Measurements from ENCODE around the gene URB2.
"Not testable (repeated sequence)": the region's sequence is repeated elsewhere in the genome, so short reads cannot be mapped to it uniquely, and the experiment has no call there.

Gene URB2

GRCh38 chr1:229690662-229691061, 64.6 kb downstream of the URB2 start:
- H3K27ac ChIP-seq (ENCODE audit: low read length) = no peak overlapping the region
- H3K9me3 ChIP-seq (ENCODE audit: control insufficient read depth in 2 of 2, low read length in 2 of 2) = peaks cover 0 to 3% of the 10 kb centered on the region in 2 donors
- no peak overlapping the region for H3K9ac ChIP-seq (ENCODE audit: low read length in 2 of 2)
- no peaks in the 10 kb centered on the region for H3K36me3 ChIP-seq (ENCODE audit: control insufficient read depth in 2 of 2, insufficient read depth in 2 of 2, low read length in 2 of 2)
- no peak overlapping the region for H3K4me3 ChIP-seq (ENCODE audit: low read length in 2 of 2)
- H3K27me3 ChIP-seq (ENCODE audit: control insufficient read depth in 1 of 2, insufficient read depth in 2 of 2, low read length in 2 of 2) = no peaks in the 10 kb centered on the region
- H3K4me1 ChIP-seq (ENCODE audit: control insufficient read depth, insufficient read depth, low read length) = no peaks in the 10 kb centered on the region

- Histone ChIP-seq H3K36me3 (ENCODE audit: control insufficient read depth in 2 of 2, insufficient read depth in 2 of 2, low read length in 2 of 2) (no peaks in the 10 kb centered on the region), H3K27ac (ENCODE audit: low read length) (no peak overlapping the region), H3K27me3 (ENCODE audit: control insufficient read depth in 1 of 2, insufficient read depth in 2 of 2, low read length in 2 of 2) (no peaks in the 10 kb centered on the region), H3K9me3 (ENCODE audit: control insufficient read depth in 2 of 2, low read length in 2 of 2) (no peaks in the 10 kb centered on the region), H3K4me3 (ENCODE audit: low read length in 2 of 2) (no peak overlapping the region), H3K4me1 (ENCODE audit: control insufficient read depth, insufficient read depth, low read length) (no peaks in the 10 kb centered on the region), H3K9ac (ENCODE audit: low read length in 2 of 2) (no peak overlapping the region)
These were observed 65.3 kb downstream of the URB2 start for GRCh38 chr1:229691362-229691761.

DNA sequence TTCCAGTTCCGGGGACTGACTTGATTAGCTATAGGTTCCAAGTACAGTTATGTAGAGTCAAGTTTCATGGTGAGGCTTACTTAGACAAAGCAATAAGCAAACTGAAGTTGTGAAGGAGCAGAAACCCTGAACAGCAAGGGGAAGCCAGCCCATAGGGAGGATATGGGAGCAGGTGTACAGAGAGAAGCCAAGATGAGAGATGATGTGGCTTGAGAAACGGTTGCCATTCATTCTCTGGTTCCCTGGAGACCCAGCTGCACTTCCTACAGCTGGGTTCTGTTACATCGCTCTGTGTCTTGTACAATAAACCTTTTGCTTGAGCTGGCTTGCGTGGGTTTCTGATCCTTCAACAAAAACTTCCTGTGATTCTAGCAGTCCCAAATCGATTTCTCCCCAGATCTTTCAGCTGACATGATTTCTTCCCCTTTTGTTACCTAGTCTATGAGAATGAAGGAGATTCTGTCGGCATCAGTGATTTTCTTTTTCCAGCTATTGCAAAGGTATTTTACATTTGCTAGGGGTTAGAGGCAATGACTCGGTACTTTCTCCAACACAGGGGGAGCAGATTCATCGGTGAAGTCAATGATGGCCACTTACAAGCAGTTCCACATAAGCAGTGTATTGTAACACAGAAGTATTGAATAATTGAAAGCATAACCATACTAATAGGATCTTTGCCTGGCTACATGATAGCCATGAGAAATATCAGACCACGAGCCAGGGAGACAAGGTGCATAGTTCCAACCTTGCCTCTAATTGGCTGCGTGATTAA, 67.3 kb downstream of the URB2 start:
- Histone ChIP-seq H3K27me3 (ENCODE audit: control insufficient read depth in 1 of 2, insufficient read depth in 2 of 2, low read length in 2 of 2) (no peaks in the 10 kb centered on the region), H3K4me3 (ENCODE audit: low read length in 2 of 2) (no peak overlapping the region), H3K4me1 (ENCODE audit: control insufficient read depth, insufficient read depth, low read length) (no peaks in the 10 kb centered on the region), H3K27ac (ENCODE audit: low read length) (no peak overlapping the region), H3K36me3 (ENCODE audit: control insufficient read depth in 2 of 2, insufficient read depth in 2 of 2, low read length in 2 of 2) (no peaks in the 10 kb centered on the region), H3K9me3 (ENCODE audit: control insufficient read depth in 2 of 2, low read length in 2 of 2) (no peaks in the 10 kb centered on the region), H3K9ac (ENCODE audit: low read length in 2 of 2) (no peak overlapping the region)

- Histone ChIP-seq H3K36me3 (ENCODE audit: control insufficient read depth in 2 of 2, insufficient read depth in 2 of 2, low read length in 2 of 2) (no peaks in the 10 kb centered on the region), H3K4me1 (ENCODE audit: control insufficient read depth, insufficient read depth, low read length) (peaks cover 2% of the 10 kb centered on the region), H3K4me3 (ENCODE audit: low read length in 2 of 2) (no peak overlapping the region), H3K27me3 (ENCODE audit: control insufficient read depth in 1 of 2, insufficient read depth in 2 of 2, low read length in 2 of 2) (no peaks in the 10 kb centered on the region), H3K27ac (ENCODE audit: low read length) (no peak overlapping the region), H3K9ac (ENCODE audit: low read length in 2 of 2) (no peak overlapping the region), H3K9me3 (ENCODE audit: control insufficient read depth in 2 of 2, low read length in 2 of 2) (no peaks in the 10 kb centered on the region)
These were observed 68.1 kb downstream of the URB2 start for GRCh38 chr1:229694053-229694693.

GRCh38 chr1:229696385-229696784, 70.3 kb downstream of the URB2 start:
- no peaks in the 10 kb centered on the region for H3K9me3 ChIP-seq (ENCODE audit: control insufficient read depth in 2 of 2, low read length in 2 of 2)
- no peak overlapping the region for H3K27ac ChIP-seq (ENCODE audit: low read length)
- no peak overlapping the region for H3K9ac ChIP-seq (ENCODE audit: low read length in 2 of 2)
- no peaks in the 10 kb centered on the region for H3K36me3 ChIP-seq (ENCODE audit: control insufficient read depth in 2 of 2, insufficient read depth in 2 of 2, low read length in 2 of 2)
- no peaks in the 10 kb centered on the region for H3K27me3 ChIP-seq (ENCODE audit: control insufficient read depth in 1 of 2, insufficient read depth in 2 of 2, low read length in 2 of 2)
- H3K4me1 ChIP-seq (ENCODE audit: control insufficient read depth, insufficient read depth, low read length) = peaks cover 9% of the 10 kb centered on the region
- H3K4me3 ChIP-seq (ENCODE audit: low read length in 2 of 2) = no peak overlapping the region

- no peaks in the 10 kb centered on the region for H3K9me3 ChIP-seq (ENCODE audit: control insufficient read depth in 2 of 2, low read length in 2 of 2)
- no peaks in the 10 kb centered on the region for H3K36me3 ChIP-seq (ENCODE audit: control insufficient read depth in 2 of 2, insufficient read depth in 2 of 2, low read length in 2 of 2)
- no peak overlapping the region for H3K27ac ChIP-seq (ENCODE audit: low read length)
- no peaks in the 10 kb centered on the region for H3K27me3 ChIP-seq (ENCODE audit: control insufficient read depth in 1 of 2, insufficient read depth in 2 of 2, low read length in 2 of 2)
- peaks cover 9% of the 10 kb centered on the region for H3K4me1 ChIP-seq (ENCODE audit: control insufficient read depth, insufficient read depth, low read length)
- no peak overlapping the region for H3K4me3 ChIP-seq (ENCODE audit: low read length in 2 of 2)
- H3K9ac ChIP-seq (ENCODE audit: low read length in 2 of 2) = no peak overlapping the region
These were observed 73.7 kb downstream of the URB2 start for GRCh38 chr1:229699613-229700267.

DNA sequence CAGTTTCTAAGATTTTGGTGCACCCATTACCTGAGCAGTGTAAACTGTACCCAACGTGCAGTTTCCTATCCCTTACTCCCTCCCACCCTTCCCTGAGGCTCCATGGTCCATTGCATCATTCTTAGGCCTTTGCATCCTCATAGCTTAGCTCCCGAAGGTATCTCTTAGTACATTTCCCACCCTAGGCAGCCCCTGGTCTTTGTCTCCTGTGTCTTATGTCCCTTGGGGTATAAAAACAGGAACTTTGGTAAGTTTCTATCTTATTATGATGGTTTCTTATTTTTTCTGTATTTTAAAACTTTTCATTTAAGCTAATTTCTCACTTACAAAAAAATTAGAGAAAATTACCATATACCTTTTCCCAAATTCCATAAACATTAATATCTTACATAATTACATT, 78.1 kb downstream of the URB2 start:
- no peaks in the 10 kb centered on the region for H3K36me3 ChIP-seq (ENCODE audit: control insufficient read depth in 2 of 2, insufficient read depth in 2 of 2, low read length in 2 of 2)
- H3K4me3 ChIP-seq (ENCODE audit: low read length in 2 of 2) = no peak overlapping the region
- H3K4me1 ChIP-seq (ENCODE audit: control insufficient read depth, insufficient read depth, low read length) = peaks cover 7% of the 10 kb centered on the region
- no peaks in the 10 kb centered on the region for H3K27me3 ChIP-seq (ENCODE audit: control insufficient read depth in 1 of 2, insufficient read depth in 2 of 2, low read length in 2 of 2)
- H3K9ac ChIP-seq (ENCODE audit: low read length in 2 of 2) = no peak overlapping the region
- H3K9me3 ChIP-seq (ENCODE audit: control insufficient read depth in 2 of 2, low read length in 2 of 2) = no peaks in the 10 kb centered on the region
- H3K27ac ChIP-seq (ENCODE audit: low read length) = no peak overlapping the region

DNA sequence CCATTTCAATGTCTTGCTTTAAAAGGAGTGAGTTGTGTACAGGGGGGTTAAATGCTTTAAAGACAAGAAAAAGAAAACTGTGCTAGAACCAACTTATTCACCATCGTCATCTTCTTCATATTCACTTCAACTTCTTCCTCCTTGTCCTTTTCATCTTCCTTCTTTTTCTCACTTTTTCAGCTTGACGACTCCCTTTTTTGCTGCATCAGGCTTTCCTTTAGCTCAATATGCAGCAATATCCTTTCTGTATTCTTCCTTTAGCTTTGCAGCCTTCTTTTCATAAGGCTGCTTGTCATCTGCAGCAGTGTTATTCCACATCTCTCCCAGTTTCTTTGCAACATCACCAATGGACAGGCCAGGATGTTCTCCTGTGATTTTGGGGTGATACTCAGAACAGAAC, 79.1 kb downstream of the URB2 start:
- not testable (repeated sequence) for H3K9me3 ChIP-seq (ENCODE audit: control insufficient read depth in 2 of 2, low read length in 2 of 2); H3K27ac ChIP-seq (ENCODE audit: low read length); H3K4me3 ChIP-seq (ENCODE audit: low read length in 2 of 2); H3K4me1 ChIP-seq (ENCODE audit: control insufficient read depth, insufficient read depth, low read length); H3K27me3 ChIP-seq (ENCODE audit: control insufficient read depth in 1 of 2, insufficient read depth in 2 of 2, low read length in 2 of 2); H3K36me3 ChIP-seq (ENCODE audit: control insufficient read depth in 2 of 2, insufficient read depth in 2 of 2, low read length in 2 of 2); H3K9ac ChIP-seq (ENCODE audit: low read length in 2 of 2)

DNA sequence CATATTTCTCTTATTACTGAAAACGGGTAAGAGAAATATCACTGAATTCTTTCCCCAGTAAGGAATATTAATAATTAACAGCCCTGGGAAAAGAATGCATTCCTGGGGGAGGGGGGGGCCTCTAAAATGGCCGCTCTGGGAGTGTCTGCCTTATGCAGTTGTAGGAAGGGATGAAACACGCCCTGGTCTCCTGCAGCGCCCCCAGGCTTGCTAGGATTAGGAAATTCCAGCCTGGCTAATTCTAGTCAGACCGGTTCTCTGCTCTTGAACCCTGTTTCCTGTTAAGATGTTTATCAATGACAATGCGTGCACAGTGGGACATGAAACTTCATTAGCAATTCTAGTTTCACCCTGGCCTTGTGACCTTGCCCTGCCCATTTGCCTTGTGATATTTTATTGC, 81.1 kb downstream of the URB2 start:
- H3K9me3 ChIP-seq (ENCODE audit: control insufficient read depth in 2 of 2, low read length in 2 of 2); H3K36me3 ChIP-seq (ENCODE audit: control insufficient read depth in 2 of 2, insufficient read depth in 2 of 2, low read length in 2 of 2); H3K27ac ChIP-seq (ENCODE audit: low read length); H3K27me3 ChIP-seq (ENCODE audit: control insufficient read depth in 1 of 2, insufficient read depth in 2 of 2, low read length in 2 of 2); H3K4me3 ChIP-seq (ENCODE audit: low read length in 2 of 2); H3K9ac ChIP-seq (ENCODE audit: low read length in 2 of 2); H3K4me1 ChIP-seq (ENCODE audit: control insufficient read depth, insufficient read depth, low read length): not testable (repeated sequence)

GRCh38 chr1:229709500-229710013, 83.5 kb downstream of the URB2 start:
- no peaks in the 10 kb centered on the region for H3K9me3 ChIP-seq (ENCODE audit: control insufficient read depth in 2 of 2, low read length in 2 of 2)
- H3K36me3 ChIP-seq (ENCODE audit: control insufficient read depth in 2 of 2, insufficient read depth in 2 of 2, low read length in 2 of 2) = no peaks in the 10 kb centered on the region
- no peak overlapping the region for H3K4me3 ChIP-seq (ENCODE audit: low read length in 2 of 2)
- no peaks in the 10 kb centered on the region for H3K4me1 ChIP-seq (ENCODE audit: control insufficient read depth, insufficient read depth, low read length)
- H3K27me3 ChIP-seq (ENCODE audit: control insufficient read depth in 1 of 2, insufficient read depth in 2 of 2, low read length in 2 of 2) = no peaks in the 10 kb centered on the region
- no peak overlapping the region for H3K27ac ChIP-seq (ENCODE audit: low read length)
- H3K9ac ChIP-seq (ENCODE audit: low read length in 2 of 2) = no peak overlapping the region
